Superior temporal gyrus (tissue), 1 donor: ENCODE results near the gene TIFAB.
A peak's percentile ranks its signal among the peaks of the same experiment; 100 is the strongest.
"Not testable (repeated sequence)": the region's sequence is repeated elsewhere in the genome, so short reads cannot be mapped to it uniquely, and the experiment has no call there.

Source experiments
- DNase-seq: peaks from one replicate; pipeline ENCODE4 v3.0.0-alpha.2; 2016; ENCODE audit errors: extremely low spot score

Gene TIFAB, protein sequence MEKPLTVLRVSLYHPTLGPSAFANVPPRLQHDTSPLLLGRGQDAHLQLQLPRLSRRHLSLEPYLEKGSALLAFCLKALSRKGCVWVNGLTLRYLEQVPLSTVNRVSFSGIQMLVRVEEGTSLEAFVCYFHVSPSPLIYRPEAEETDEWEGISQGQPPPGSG

DNA sequence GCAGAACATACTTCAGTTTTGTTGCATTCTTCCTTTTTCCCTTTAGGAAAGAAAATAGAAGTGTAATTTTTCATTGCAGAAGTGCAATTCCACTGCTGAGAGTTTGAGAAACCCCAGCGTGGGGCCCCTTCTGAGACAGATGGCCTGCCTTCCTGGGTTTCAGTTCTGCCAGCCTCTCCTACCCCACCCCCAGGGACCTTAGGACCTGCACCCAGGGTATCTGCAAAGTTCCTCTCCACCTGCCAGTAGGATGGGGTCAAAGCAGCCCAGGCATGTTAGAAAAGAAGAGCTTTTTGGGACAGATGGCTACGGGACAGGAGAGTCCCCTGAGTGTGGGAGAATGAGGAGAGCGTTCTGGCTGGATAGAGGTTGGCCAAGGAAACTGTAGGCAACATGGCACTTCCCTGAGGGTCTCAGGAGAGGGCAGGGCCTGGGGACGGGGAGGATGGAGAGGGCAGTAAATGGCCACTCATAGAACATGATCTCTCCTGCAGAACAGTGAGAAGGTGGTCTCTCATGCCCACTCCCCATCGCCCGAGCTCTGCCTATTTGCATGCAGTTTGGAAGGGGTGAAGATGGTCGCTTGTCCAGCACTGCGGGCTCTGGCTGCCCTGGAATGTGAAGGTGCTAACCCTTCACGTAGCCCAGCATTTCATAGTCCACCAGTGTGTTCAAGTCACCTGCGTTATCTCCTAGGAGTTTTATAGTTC is at the start of gene TIFAB:
TSS of gene TIFAB (minus strand) at position 31 of the 710 bp plus-strand sequence. CDS start 2,412 bp downstream, outside the sequence.
- DNase-seq, result no peak

DNA sequence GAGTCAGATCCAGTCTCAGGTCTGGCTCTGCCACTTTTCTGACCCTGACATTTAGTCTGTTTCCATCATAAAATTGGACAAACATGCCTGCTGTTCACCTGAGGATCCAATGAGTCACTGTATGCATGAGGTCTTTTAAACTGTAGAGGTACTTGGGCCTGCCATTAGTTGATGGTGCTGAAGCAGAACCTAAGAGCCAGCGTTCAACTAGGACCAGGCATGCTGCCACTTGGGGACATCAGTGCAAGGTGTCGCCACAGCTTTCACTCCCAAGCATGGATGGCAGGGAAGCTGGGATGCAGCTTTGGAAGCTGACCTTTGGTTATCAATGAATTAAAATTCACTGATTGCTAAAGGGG is 46.5 kb upstream of the TIFAB start:
- DNase-seq, result no peak

DNA sequence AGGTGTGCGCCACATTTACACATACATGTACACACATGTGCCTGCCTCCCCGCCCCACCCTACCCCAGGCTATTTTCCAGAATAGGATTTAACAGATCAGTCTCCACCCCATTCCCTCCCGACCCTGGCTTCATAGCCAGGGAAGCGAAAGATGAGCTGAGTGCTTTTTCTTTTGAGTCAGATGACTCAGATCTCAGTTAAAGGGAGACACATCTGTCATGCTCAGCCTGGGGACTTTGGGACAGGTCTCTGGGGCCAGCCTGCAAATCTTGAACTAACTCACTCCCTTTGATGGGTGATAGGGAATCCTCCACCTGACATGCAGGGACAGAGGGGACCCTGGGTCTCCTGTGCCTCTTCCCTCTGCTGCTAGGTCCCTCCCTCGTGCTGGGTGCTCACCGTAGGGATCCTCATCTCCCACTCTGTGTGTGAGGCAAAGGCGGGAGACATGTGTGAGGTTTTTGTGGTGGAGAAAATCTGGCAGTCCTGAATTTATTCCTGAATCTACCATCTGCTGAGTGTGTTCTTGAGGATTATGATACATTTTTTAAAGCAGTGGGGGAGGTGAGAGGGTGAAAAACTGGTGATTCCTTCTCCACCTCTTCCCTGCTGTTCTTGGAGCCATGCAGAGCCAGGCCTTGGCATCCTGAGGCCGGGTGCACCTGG is 46.0 kb upstream of the TIFAB start:
- peak; percentile 55 for DNase-seq

DNA sequence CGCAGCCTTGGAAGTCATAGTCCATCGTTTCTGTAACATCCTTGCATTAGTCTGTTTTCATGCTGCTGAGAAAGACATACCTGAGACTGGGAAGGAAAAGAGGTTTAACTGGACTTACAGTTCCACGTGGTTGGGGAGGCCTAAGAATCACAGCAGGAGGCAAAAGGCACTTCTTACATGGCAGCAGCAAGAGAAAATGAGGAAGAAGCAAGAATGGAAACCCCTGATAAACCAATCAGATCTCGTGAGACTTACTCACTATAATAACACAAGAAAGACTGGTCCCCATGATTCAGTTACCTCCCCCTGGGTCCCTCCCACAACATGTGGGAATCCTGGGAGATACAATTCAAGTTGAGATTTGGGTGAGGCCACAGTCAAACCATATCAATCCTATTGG is 43.4 kb upstream of the TIFAB start:
- DNase-seq, result not testable (repeated sequence)

DNA sequence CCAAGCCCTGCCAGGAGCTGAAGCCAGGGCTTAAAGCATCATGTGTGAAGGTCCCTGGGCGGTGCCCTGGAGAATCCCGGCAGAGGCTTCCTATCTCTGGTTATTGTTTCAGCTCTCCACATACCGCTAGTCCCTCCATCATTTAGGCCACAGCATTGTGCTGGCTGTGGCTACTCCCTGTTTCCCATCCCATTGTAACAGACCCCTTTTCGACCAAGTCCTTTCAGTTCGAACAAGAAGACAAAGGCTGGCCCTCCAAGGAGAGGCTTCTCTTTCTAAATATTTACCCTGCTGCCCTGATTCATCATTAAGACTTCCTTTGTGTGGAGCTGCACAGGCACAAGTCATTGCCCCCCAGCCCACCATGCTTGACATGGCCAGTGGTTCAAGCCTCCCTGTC is 42.0 kb upstream of the TIFAB start:
- DNase-seq, result no peak

DNA sequence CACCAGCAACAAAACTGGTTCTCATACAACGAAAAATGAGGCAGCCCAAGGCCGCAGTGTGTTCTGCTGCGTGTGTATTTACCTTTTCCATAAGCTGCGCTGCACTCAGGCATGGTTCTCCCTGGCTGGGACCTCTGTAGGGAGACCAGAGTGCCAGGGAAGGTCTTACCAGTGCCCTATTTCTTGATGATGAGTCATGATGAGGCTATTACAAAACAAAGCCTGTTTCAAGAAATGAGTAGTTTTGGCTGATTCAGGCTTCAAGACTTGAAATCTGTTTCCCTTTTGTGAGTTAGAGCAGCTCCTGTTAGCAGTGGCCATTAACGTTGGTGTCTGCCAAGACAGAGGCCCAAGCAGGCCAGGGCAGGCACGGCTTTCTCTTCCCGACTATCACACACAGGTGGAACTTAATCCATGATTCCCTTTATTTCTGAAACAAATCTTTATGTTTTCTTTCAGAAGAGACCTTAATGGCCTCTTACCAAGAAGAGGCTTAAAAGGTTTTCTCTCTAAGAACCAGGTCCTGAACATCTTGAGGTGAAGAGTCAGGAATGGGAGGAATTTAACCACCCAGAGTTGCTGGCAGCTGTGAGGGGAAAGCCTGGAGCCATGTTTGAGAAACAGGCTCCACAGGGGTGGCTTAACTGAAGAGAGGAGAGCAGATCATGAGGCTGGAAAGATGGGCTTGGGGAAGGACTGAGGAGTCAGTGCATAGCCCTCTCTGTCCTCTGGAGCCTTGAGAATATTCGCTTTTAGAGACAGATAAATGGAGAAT is 41.4 kb upstream of the TIFAB start:
- no peak for DNase-seq

DNA sequence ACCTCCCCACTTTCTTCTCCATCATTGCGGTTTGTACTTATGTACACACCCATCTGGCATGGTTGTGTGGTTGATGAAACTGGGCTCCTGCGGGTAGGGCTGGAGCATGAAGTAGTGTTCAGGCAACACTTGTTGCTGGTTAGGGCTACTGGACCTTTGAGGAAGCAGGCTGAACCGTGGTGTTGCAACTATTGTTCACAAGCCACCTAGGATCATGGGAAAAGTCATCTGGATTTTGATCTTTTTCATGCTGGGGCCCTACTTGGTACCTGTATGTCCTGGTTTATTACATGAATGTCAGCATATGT is 40.1 kb upstream of the TIFAB start:
- no peak for DNase-seq

DNA sequence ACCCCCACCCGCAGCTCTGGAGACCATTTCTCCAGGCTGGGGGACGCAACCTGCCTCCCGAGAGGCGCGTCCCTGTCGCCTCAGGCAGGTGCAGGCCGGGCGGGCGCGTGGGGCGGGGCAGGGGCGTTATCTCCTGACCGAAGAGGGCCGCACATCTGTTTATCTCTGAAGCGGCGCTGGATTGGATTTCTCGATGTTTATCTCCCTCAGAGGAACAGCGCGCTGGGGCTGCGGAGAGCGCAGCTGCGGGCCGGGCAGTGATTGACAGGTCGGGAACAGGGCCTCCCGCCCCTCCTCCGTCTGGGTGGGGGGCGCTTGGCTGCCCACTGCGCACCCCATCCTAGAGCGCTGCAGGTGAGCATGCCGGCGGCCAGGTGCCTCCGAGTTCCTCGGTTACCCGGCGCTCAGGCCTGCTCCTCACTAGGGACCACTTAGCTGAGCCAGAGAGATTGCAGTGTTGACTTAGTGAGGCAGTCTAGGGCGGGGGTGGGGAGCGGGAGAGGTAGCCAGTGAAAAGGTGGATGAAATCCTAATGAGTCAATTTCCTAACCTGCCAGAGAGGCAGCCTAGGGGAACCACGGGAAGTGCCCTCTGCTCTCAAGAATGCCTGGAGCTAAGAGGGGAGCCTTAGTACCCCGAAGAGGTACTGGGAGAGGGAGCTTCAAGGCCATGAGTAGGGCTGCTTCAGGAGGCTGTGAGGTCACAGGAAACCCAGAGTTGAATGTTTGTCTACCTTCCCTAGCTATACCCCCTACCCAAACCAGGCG is 39.6 kb upstream of the TIFAB start:
- DNase-seq, result no peak

DNA sequence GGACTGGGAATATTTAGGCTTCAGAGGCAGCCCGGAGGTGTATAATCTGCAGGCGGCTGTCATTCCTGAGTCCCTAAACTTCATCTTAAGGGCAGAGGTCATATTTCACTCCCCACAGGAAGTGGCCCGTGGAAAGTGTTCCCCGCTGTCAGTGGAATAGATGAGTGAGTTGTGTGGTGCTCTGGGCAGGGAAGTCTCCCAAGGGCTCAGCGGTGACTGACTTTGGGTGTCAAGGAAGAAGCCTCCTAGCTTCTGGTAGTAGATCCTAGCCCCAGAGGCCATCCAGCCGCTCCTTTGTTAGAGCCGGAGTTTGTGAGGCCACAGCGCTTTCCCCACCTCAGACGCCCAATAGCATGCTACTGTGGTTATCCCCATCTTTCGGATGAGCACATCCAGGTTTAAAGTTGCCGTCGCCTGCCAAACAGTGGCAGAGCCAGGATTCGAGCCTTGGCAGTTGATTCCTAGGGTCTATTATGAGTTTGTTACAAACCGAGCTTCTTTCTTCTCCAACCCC is 38.9 kb upstream of the TIFAB start:
- no peak for DNase-seq

DNA sequence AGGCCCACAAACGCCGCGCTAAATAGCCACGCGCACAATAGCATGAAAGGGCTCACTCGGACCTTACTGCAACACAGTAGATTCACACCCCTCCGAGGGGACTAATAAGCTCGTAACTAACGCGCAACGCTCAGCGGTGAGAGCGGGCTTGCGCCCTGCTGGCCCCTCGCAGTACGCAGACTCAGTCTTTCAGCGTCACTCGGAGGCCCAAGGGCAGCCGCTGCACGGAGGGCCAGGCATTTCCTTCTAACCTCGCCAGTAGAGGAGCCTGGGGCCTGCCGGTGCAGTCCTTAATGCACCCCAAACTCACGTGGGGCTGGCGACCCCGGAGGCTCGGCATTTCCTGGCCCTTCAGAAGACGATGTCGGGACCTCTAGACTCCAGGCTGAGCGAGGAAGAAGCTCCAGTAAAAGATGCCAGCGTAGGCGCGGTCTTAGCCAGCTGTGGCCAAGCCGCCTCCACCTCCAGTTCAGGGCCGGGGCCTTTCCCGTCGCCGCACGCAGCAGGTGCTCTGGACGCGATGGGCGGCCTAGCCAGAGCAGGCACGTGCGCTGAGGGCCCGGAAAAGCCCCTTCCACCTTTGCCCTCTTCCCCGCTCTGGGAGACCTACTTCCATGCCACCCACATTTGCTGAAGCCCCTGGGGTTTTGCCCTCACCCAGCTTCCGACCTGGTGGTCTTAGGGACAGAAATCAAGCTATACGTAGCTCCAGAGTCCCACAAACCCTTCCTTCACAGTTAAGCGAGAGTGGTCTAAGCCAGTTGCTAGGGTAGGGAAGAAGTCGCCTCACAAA is 38.3 kb upstream of the TIFAB start:
- no peak for DNase-seq

DNA sequence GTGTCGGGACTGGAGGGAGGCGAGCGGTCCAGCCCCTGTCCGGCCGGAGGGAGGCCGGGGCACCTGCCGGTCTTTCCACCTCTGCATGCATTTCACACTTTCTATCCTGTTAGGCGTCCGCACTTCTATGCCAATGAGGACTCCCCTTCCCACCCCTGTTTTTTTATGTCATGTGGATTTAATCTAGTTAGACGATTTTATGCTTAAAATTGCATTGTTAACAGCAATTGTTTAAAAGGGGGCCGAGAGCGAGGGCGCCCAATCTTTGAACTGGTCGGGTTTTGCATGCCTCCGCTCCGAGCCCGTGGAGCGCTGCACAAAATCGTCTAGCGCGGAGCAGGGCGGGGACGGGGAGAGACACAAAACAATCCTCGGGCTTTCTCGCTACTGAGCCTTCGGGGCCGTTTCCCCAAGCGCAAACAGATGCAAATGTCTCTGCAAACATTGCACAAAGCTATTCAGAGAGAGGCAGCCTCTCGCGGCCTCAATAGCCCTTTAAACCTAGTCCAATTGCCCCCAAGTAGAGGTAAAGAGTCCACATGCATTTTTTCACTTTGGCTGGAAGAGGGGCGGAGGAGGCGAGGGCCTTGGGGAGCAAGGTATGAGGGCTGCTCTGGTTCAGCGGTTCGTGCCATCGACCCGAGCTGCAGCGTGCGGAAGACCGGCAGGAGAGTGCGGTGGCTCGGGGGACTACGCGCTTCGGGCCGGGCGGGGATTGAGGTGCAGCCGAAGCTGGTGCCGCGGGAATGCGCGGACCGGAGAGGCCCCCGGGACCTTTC is 37.5 kb upstream of the TIFAB start:
- no peak for DNase-seq

DNA sequence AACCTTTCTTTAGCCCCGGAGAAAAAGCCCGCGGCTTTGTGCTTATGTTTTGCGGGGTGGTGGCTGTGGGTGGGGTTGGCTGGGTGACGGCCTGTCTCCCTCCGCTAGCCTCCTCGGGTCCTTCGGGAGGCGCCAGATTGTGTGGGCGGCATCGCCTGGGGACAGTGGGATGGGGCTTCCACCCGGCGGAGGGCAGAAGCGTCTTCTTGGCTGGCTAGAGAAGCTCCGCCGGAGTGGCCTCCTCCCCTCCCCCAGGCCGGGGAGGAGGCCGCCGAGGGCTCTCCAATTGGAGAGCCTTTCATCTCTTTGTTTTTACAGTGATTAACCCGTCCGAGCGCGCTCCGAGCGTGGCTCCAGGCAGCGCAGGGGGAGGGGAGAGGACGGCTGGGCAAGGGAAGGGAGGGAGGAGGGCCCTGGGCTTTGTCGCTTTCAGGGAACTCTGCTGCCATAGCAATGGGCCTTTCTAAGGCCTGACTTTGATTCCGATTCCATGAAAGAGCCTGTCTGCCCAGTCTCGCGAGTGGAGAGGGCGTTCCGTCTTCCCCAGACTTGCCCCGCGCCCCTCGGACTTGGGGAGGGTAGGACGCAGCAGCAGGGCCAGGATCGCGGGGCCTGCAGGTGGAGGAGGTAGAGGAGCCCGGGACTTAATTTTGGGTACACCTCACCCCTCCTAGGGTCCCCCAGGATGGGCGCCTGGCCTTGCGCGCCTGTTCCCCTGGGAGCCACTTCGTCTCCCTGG is 36.7 kb upstream of the TIFAB start:
- DNase-seq, result peak; percentile 20

DNA sequence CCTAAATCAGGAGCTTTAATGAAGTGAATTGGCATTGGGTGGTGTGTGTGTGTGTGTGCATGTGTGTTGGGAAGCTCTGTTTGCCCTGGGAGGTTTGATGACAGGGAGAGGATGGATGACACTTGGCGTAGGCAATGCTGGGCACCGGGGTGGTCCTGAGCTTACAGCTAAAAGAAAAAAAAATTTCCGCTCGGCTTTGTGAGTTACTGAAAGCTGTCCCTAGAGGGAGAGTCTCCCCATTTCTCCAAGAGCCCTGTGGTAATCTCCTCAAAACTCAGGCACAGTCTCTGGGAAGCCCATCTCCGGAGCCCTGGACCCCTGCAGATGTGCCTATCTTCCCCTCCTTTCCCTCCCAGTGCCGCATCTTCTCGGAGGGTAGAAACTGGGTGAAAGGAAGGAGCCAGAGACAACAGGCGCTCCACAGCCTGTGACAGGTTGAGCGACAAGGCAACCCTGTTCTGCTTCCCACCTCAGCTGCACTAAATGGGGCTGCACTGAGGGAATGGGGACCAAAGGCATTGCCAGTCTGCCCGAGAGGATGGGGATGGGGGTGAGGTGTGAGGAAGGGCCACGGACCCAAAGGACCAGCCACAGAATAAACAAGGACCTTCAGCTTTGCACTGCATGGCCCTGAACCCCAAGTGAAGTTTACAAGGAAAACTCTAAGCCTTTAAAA is 35.8 kb upstream of the TIFAB start:
- no peak for DNase-seq

DNA sequence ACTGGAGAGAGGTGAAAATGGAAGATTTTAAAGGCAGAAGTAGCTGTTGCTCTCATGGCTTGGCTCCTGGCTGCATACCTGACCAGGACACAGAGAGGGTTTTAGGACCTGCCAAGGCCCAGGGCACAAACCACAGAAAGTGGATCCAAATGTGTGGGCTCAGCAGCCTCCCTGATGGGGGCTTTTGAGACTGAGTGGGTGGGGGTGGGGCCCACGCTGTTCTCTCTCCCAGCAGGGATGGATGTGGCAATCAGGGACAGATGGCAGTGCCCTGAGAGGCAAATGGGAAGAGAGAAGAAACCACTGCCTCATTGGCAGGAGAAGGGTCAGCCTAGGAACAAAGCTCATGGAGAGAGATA is 34.9 kb upstream of the TIFAB start:
- no peak for DNase-seq

DNA sequence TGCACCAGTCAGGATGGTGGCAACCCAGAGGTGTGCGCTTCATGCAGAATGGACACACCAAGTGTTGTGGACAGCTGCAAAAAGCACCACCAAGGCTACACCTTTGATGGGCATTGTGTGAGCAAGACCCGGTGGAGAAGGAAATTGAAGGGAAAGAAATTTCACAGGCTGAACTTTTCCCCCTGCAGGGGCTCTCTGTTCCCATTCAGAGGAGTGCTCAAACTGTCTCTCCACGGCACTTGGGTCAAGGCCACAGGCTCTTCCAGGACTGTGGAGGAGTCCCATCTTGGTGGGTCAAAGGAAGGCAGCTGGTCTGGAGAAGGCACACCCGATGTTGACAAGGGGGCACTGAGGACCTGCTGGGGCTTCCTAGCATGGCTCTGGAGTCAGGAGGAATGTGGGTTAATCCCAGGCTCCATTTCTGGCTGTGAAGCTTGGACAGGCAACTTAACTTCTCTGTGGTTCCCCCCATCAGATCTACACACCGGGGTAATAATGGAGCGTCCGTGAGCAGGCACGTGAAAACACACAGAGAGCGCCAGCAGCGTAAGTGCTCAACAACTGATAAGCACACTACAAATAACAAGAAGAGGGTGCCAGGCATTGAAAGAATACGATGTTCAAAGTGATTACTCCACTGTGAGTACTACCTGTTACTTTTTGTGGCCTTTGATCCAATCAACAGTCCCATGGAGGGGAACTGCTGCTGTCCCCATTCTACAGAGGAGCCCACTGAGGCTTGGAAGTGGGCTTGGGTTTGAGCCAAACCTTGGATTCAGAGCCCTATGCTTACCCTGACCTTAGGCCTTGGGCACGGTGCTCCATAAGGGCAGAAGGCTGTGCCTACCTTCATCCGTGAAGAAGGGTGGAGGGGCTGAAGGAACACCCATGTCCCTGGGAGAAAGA is 34.2 kb upstream of the TIFAB start:
- DNase-seq, result no peak

DNA sequence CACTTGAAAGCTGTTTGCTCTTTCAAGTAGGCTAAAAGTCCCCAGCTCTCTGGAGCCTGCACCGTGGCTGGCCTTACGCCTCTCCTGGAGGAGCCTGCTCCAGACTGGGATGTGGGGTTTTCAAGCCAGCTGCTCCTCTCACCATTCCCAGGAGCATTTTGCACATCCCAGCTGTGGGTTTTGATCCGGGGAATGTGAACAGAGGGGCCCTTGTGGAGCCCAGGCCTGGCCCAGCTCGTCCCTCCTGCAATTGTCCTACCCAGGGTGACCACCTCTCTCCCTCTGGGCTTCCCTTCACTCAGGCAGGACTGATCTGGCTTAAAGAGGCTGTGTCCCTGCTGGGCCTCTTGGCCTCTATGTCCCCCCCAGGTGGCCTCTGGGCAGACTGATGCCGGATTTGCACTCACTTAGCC is 32.5 kb upstream of the TIFAB start:
- DNase-seq, result no peak

DNA sequence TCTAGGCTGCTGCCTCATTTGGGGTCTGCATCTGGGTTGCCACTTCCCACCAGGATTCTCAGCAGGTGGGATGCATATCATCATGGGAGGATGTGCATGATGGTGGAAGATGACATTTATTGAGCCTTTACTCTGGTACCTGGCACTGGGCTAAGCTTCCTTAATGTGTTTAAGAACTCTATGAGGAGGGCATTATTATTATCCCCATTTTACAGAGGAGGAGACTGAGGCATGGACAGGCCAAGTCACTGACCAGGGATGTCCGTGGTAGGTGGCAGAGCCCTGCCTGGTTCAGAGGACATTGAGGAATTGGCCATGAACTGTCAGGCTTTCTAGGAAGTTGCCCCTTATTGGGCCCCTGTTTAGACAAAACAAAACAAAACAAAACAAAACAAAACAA is 31.1 kb upstream of the TIFAB start:
- no peak for DNase-seq

DNA sequence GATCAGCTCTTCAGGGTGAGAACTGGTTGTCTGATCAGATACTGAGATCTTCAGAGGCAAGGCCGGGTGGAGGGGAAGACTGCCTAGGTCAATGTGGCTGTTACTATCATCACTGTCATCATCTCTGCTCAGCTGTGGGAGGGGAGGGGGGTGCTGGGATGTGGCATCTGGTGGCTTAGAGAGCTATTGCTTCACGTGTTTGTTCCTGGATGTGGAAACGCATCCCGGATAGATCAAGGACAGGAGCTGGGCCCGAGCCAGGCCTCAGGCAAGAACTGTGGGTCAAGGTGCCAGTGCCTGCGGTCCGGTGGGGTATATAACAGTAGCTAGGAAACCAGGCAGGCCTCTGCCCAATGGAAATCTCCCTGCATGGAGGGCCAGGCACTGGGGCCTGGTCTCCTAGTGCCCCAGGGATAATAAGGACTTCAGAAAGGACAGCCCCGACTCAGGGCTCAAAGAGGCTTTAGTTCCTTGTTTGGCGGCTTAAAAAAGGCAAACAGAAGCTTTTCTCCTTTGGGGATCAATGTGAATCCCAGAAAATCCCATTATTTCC is 30.3 kb upstream of the TIFAB start:
- no peak for DNase-seq
